SK-N-SH treated with all-trans-retinoic acid at 6 μM for 48 hours (cell line): ENCODE measurements around the gene ADORA2A.

Source experiments
- ATAC-seq: fragments of 200-7000 bp; cut with Tn5 transposase; 3 replicates; pipeline ENCODE4 v1.9.1; 2020; ENCODE audit warnings: mild to moderate bottlenecking, moderate library complexity
- CREB5 ChIP-seq: fragments of 250-450 bp; sonication (Bioruptor Pico); IDR thresholded peaks from 2 replicates; pipeline ENCODE4 v1.5.1; 2020; ENCODE audit warnings: low read depth, mild to moderate bottlenecking, moderate library complexity
- CSDC2 ChIP-seq: fragments of 250-450 bp; sonication (Bioruptor Pico); IDR thresholded peaks from 2 replicates; pipeline ENCODE4 v1.5.0; 2020; ENCODE audit warnings: mild to moderate bottlenecking, moderate library complexity
- CSRNP3 ChIP-seq: fragments of 250-450 bp; sonication (Bioruptor Pico); IDR thresholded peaks from 2 replicates; pipeline ENCODE4 v1.5.1; 2021; ENCODE audit warnings: mild to moderate bottlenecking, moderate library complexity
- ESRRG ChIP-seq: fragments of 250-450 bp; sonication (Bioruptor Pico); IDR thresholded peaks from 2 replicates; pipeline ENCODE4 v1.6.1; 2021; ENCODE audit warnings: mild to moderate bottlenecking
- ISL1 ChIP-seq: fragments of 250-450 bp; sonication (Bioruptor Pico); IDR thresholded peaks from 2 replicates; pipeline ENCODE4 v2.1.2; 2022; ENCODE audit warnings: mild to moderate bottlenecking, moderate library complexity
- OSR1 ChIP-seq: fragments of 250-450 bp; sonication (Bioruptor Pico); IDR thresholded peaks from 2 replicates; pipeline ENCODE4 v1.8.0; 2022; ENCODE audit warnings: moderate library complexity, mild to moderate bottlenecking, inconsistent platforms
- POU6F1 ChIP-seq: fragments of 250-450 bp; sonication (Bioruptor Pico); IDR thresholded peaks from 2 replicates; pipeline ENCODE4 v1.8.0; 2021; ENCODE audit warnings: low read depth, mild to moderate bottlenecking, moderate library complexity, borderline replicate concordance
- PPARA ChIP-seq: fragments of 250-450 bp; sonication (Bioruptor Pico); IDR thresholded peaks from 2 replicates; pipeline ENCODE4 v1.5.0; 2020; ENCODE audit warnings: mild to moderate bottlenecking, borderline replicate concordance
- RARB ChIP-seq: fragments of 250-450 bp; sonication (Bioruptor Pico); IDR thresholded peaks from 2 replicates; pipeline ENCODE4 v1.8.0; 2021; ENCODE audit warnings: mild to moderate bottlenecking, moderate library complexity
- SNAI2 ChIP-seq: fragments of 250-450 bp; sonication (Bioruptor Pico); IDR thresholded peaks from 2 replicates; pipeline ENCODE4 v1.5.0; 2020; ENCODE audit warnings: mild to moderate bottlenecking, moderate library complexity
- TCF4 ChIP-seq: fragments of 250-450 bp; sonication (Bioruptor Pico); IDR thresholded peaks from 2 replicates; pipeline ENCODE4 v1.8.0; 2021; ENCODE audit warnings: mild to moderate bottlenecking, moderate library complexity, borderline replicate concordance
- TOX ChIP-seq: fragments of 250-450 bp; sonication (Bioruptor Pico); IDR thresholded peaks from 2 replicates; pipeline ENCODE4 v1.8.0; 2021; ENCODE audit warnings: mild to moderate bottlenecking, moderate library complexity, borderline replicate concordance
- TSHZ2 ChIP-seq: fragments of 250-450 bp; sonication (Bioruptor Pico); IDR thresholded peaks from 2 replicates; pipeline ENCODE4 v1.5.0; 2020; ENCODE audit warnings: mild to moderate bottlenecking, moderate library complexity
- ZC3H10 ChIP-seq: fragments of 250-450 bp; sonication (Bioruptor Pico); IDR thresholded peaks from 2 replicates; pipeline ENCODE4 v1.5.1; 2021; ENCODE audit warnings: mild to moderate bottlenecking, moderate library complexity
- ZFP3 ChIP-seq: fragments of 250-450 bp; sonication (Bioruptor Pico); IDR thresholded peaks from 2 replicates; pipeline ENCODE4 v1.5.0; 2020; ENCODE audit warnings: mild to moderate bottlenecking, moderate library complexity
- ZFP30 ChIP-seq: fragments of 450-650 bp; formaldehyde crosslinking; IDR thresholded peaks from 2 replicates; pipeline ENCODE4 v1.5.0; 2022; ENCODE audit warnings: mild to moderate bottlenecking, moderate library complexity
- ZNF565 ChIP-seq: fragments of 450-650 bp; formaldehyde crosslinking; conservative IDR thresholded peaks from 2 replicates; pipeline ENCODE4 v1.5.0; 2020; ENCODE audit warnings: low read depth, mild to moderate bottlenecking, moderate library complexity
- ZNF70 ChIP-seq: fragments of 450-650 bp; formaldehyde crosslinking; IDR thresholded peaks from 2 replicates; pipeline ENCODE4 v1.5.0; 2020; ENCODE audit warnings: mild to moderate bottlenecking, moderate library complexity
- ZNF8 ChIP-seq: fragments of 450-650 bp; formaldehyde crosslinking; IDR thresholded peaks from 2 replicates; pipeline ENCODE4 v1.5.0; 2020; ENCODE audit warnings: mild to moderate bottlenecking, moderate library complexity

ADORA2A gene

GRCh38 chr22:24428751-24429410 lies 1.5 kb downstream of the ADORA2A start:
- ATAC-seq = no peak
- TF ChIP-seq TSHZ2 (CRISPR knock-in tag) (no peak), OSR1 (CRISPR knock-in tag) (no peak), ISL1 (CRISPR knock-in tag) (no peak), ZNF8 (CRISPR knock-in tag) (no peak), ESRRG (no peak), CREB5 (CRISPR knock-in tag) (no peak), ZFP3 (CRISPR knock-in tag) (no peak), SNAI2 (CRISPR knock-in tag) (no peak), ZNF565 (CRISPR knock-in tag) (no peak), CSRNP3 (CRISPR knock-in tag) (no peak), PPARA (CRISPR knock-in tag) (no peak), ZNF70 (CRISPR knock-in tag) (no peak), CSDC2 (no peak), TOX (CRISPR knock-in tag) (no peak), ZFP30 (no peak)

GRCh38 chr22:24429411-24430365 lies 2.3 kb downstream of the ADORA2A start:
- TF ChIP-seq ZFP3 (CRISPR knock-in tag) (no peak), SNAI2 (CRISPR knock-in tag) (no peak), ZNF70 (CRISPR knock-in tag) (no peak), ZFP30 (no peak), ZC3H10 (CRISPR knock-in tag) (no peak), CSRNP3 (CRISPR knock-in tag) (no peak), RARB (no peak), TSHZ2 (CRISPR knock-in tag) (no peak), POU6F1 (CRISPR knock-in tag) (no peak), TCF4 (no peak), TOX (CRISPR knock-in tag) (no peak), PPARA (CRISPR knock-in tag) (no peak), ZNF565 (CRISPR knock-in tag) (no peak), CSDC2 (no peak), ISL1 (CRISPR knock-in tag) (no peak)
- ATAC-seq = peak; percentile 37
